GM21717 (cell line): ENCODE measurements around the gene GKAP1.
"Not testable (repeated sequence)": the region's sequence is repeated elsewhere in the genome, so short reads cannot be mapped to it uniquely, and the experiment has no call there.

Source experiments
- ATAC-seq: cut with Tn5 transposase; IDR thresholded peaks from one replicate; pipeline ENCODE4 v1.9.1; 2021; ENCODE audit warnings: mild to moderate bottlenecking, moderate library complexity; ENCODE audit not compliant: unreplicated experiment

Gene GKAP1

GRCh38 chr9:83817356-83818278, at the start of gene GKAP1:
TSS of gene GKAP1 (minus strand) at chr9:83817769. CDS start at chr9:83806517, 11,252 bp downstream.
- peak; percentile 82 for ATAC-seq

GRCh38 chr9:83849895-83850294, 32.3 kb upstream of the GKAP1 start:
- ATAC-seq: peak; percentile 55

GRCh38 chr9:83837070-83837643, 19.6 kb upstream of the GKAP1 start:
- not testable (repeated sequence) for ATAC-seq

- not testable (repeated sequence) for ATAC-seq
Observed at GRCh38 chr9:83830426-83831071, 13.0 kb upstream of the GKAP1 start.

- not testable (repeated sequence) for ATAC-seq
Observed at GRCh38 chr9:83824986-83825623, 7.5 kb upstream of the GKAP1 start.

GRCh38 chr9:83817011-83817355, 586 bp downstream of the GKAP1 start:
- not testable (repeated sequence) for ATAC-seq

- ATAC-seq: not testable (repeated sequence)
Observed at GRCh38 chr9:83815120-83815519, 2.4 kb downstream of the GKAP1 start.

- not testable (repeated sequence) for ATAC-seq
Observed at GRCh38 chr9:83809213-83809612, 8.4 kb downstream of the GKAP1 start.

GRCh38 chr9:83804454-83804853, 13.1 kb downstream of the GKAP1 start:
- ATAC-seq: not testable (repeated sequence)

GRCh38 chr9:83803941-83804340, 13.6 kb downstream of the GKAP1 start:
- not testable (repeated sequence) for ATAC-seq

- ATAC-seq: no peak
Observed at GRCh38 chr9:83800236-83801033, 17.1 kb downstream of the GKAP1 start.

- no peak for ATAC-seq
Observed at GRCh38 chr9:83794051-83794450, 23.5 kb downstream of the GKAP1 start.

- ATAC-seq: no peak
Observed at GRCh38 chr9:83792746-83793145, 24.8 kb downstream of the GKAP1 start.

GRCh38 chr9:83778164-83778563, 39.4 kb downstream of the GKAP1 start:
- ATAC-seq: no peak

GRCh38 chr9:83775932-83776331, 41.6 kb downstream of the GKAP1 start:
- no peak for ATAC-seq

GRCh38 chr9:83772860-83773259, 44.7 kb downstream of the GKAP1 start:
- no peak for ATAC-seq

- ATAC-seq: no peak
Observed at GRCh38 chr9:83765376-83765775, 52.2 kb downstream of the GKAP1 start.

- peak; percentile 72 for ATAC-seq
Observed at GRCh38 chr9:83754383-83754977, 63.1 kb downstream of the GKAP1 start.

- ATAC-seq: no peak
Observed at GRCh38 chr9:83749706-83750105, 67.9 kb downstream of the GKAP1 start.

GRCh38 chr9:83744206-83744605, 73.4 kb downstream of the GKAP1 start:
- no peak for ATAC-seq
